Endothelial cell of umbilical vein (primary cell): ENCODE data around the gene PDE1C.

Source experiments
- CTCF ChIP-seq, 2 donors: IDR thresholded peaks; 1 replicate in 1 of 2; 2 replicates in 1 of 2; pipeline ENCODE4 v1.5.1; 2011; ENCODE audit warnings: low read length in 2 of 2, mild to moderate bottlenecking in 2 of 2, moderate library complexity in 2 of 2, control low read depth in 1 of 2, inconsistent platforms in 1 of 2, low read depth in 1 of 2; ENCODE audit not compliant: insufficient read depth in 1 of 2; ENCODE audit errors: extremely low read depth in 1 of 2
- POLR2A ChIP-seq: IDR thresholded peaks from 2 replicates; pipeline ENCODE4 v1.6.1; 2012; ENCODE audit warnings: low read depth, mild to moderate bottlenecking, control low read depth, low read length
- POLR2AphosphoS5 ChIP-seq: IDR thresholded peaks from 2 replicates; pipeline ENCODE4 v1.6.1; 2012; ENCODE audit warnings: low read depth, mild to moderate bottlenecking, control low read depth, low read length, moderate library complexity; ENCODE audit not compliant: insufficient read depth
- TF ChIP-seq, protein P1 (sequence below): IDR thresholded peaks from 2 replicates; pipeline ENCODE4 v1.6.1; 2011; ENCODE audit not compliant: insufficient read depth, insufficient read length

- TF ChIP-seq CTCF (IDR thresholded peaks at IDR 0.05; ENCODE audit: extremely low read depth in 1 of 2, insufficient read depth in 1 of 2, low read depth in 1 of 2, low read length in 2 of 2), result no peak
- no peak for TF ChIP-seq POLR2A
- TF ChIP-seq, protein P1, sequence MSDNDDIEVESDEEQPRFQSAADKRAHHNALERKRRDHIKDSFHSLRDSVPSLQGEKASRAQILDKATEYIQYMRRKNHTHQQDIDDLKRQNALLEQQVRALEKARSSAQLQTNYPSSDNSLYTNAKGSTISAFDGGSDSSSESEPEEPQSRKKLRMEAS, result no peak
- TF ChIP-seq POLR2AphosphoS5, result no peak
Measured at GRCh38 chr7:31953432-31953831, 116.8 kb downstream of the PDE1C start.
